ENCODE results near the gene LRRC10B. TPM values are rescaled to one million over a fixed set of nuclear protein-coding genes. Genes with fewer than 3 reads are reported as not detected.
A peak's percentile ranks its signal among the peaks of the same experiment; 100 is the strongest.

The LRRC10B gene
- total and polyA plus RNA-seq, 4 donors = 0.13 to 2.8 (median 1.1) TPM; not detected in 1

GRCh38 chr11:61481806-61482205, 26.7 kb upstream of the LRRC10B start:
- H3K27ac ChIP-seq (ENCODE audit: low read depth in 1 of 2, low read length in 2 of 2) = no peak overlapping the region
- no peaks in the 10 kb centered on the region for H3K27me3 ChIP-seq (ENCODE audit: control insufficient read depth in 1 of 2, insufficient read depth in 2 of 2, low read length in 1 of 2)
- no peaks in the 10 kb centered on the region for H3K36me3 ChIP-seq (ENCODE audit: control insufficient read depth in 1 of 2, insufficient read depth in 2 of 2, low read length in 1 of 2)
- DNase-seq = no peak
- no peaks in the 10 kb centered on the region for H3K9me3 ChIP-seq (ENCODE audit: control insufficient read depth, low read length)
- intact Hi-C loops (cut with DNase I) = loop anchor here (5.0 to 10.0 kb wide), 2 partner anchors 145 to 153 kb away; no protein-coding TSS in a partner anchor
- no peak for ATAC-seq (ENCODE audit: low FRiP score)
- no peak overlapping the region for H3K4me3 ChIP-seq (ENCODE audit: low read length in 2 of 2)
- WGBS, 2 donors = 58 to 64% methylated on average over 10 of the region's 10 CpGs
- no peaks in the 10 kb centered on the region for H3K4me1 ChIP-seq (ENCODE audit: control insufficient read depth in 1 of 2, insufficient read depth in 2 of 2, low read length in 2 of 2)

GRCh38 chr11:61482513-61482912, 26.0 kb upstream of the LRRC10B start:
- intact Hi-C loops (cut with DNase I) = loop anchor here (5.0 to 10.0 kb wide), 2 partner anchors 145 to 152 kb away; no protein-coding TSS in a partner anchor
- DNase-seq = no peak
- peak; percentile 26 for ATAC-seq (ENCODE audit: low FRiP score)
- Histone ChIP-seq H3K27ac (ENCODE audit: low read depth in 1 of 2, low read length in 2 of 2) (no peak overlapping the region), H3K4me3 (ENCODE audit: low read length in 2 of 2) (no peak overlapping the region), H3K4me1 (ENCODE audit: control insufficient read depth in 1 of 2, insufficient read depth in 2 of 2, low read length in 2 of 2) (no peaks in the 10 kb centered on the region), H3K36me3 (ENCODE audit: control insufficient read depth in 1 of 2, insufficient read depth in 2 of 2, low read length in 1 of 2) (no peaks in the 10 kb centered on the region), H3K9me3 (ENCODE audit: control insufficient read depth, low read length) (no peaks in the 10 kb centered on the region), H3K27me3 (ENCODE audit: control insufficient read depth in 1 of 2, insufficient read depth in 2 of 2, low read length in 1 of 2) (no peaks in the 10 kb centered on the region)
- 24 to 28% methylated on average over 7 of the region's 7 CpGs for WGBS, 2 donors

- no peaks in the 10 kb centered on the region for H3K9me3 ChIP-seq (ENCODE audit: control insufficient read depth, low read length)
- intact Hi-C loops (cut with DNase I) = loop anchor here (5.0 to 10.0 kb wide), 2 partner anchors 143 to 150 kb away; no protein-coding TSS in a partner anchor
- no peaks in the 10 kb centered on the region for H3K27me3 ChIP-seq (ENCODE audit: control insufficient read depth in 1 of 2, insufficient read depth in 2 of 2, low read length in 1 of 2)
- no peak for ATAC-seq (ENCODE audit: low FRiP score)
- no peaks in the 10 kb centered on the region for H3K4me1 ChIP-seq (ENCODE audit: control insufficient read depth in 1 of 2, insufficient read depth in 2 of 2, low read length in 2 of 2)
- no peak overlapping the region for H3K4me3 ChIP-seq (ENCODE audit: low read length in 2 of 2)
- H3K36me3 ChIP-seq (ENCODE audit: control insufficient read depth in 1 of 2, insufficient read depth in 2 of 2, low read length in 1 of 2) = no peaks in the 10 kb centered on the region
- no peak for DNase-seq
- 84 to 89% methylated on average over 11 of the region's 11 CpGs for WGBS, 2 donors
- H3K27ac ChIP-seq (ENCODE audit: low read depth in 1 of 2, low read length in 2 of 2) = no peak overlapping the region
These were observed 24.0 kb upstream of the LRRC10B start for GRCh38 chr11:61484541-61484940.

GRCh38 chr11:61485080-61485479, 23.5 kb upstream of the LRRC10B start:
- WGBS, 2 donors = 90 to 91% methylated on average over 11 of the region's 11 CpGs
- no peak for ATAC-seq (ENCODE audit: low FRiP score)

GRCh38 chr11:61486011-61486620, 22.4 kb upstream of the LRRC10B start:
- Histone ChIP-seq H3K9me3 (ENCODE audit: control insufficient read depth, low read length) (no peaks in the 10 kb centered on the region), H3K27ac (ENCODE audit: low read depth in 1 of 2, low read length in 2 of 2) (no peak overlapping the region), H3K4me1 (ENCODE audit: control insufficient read depth in 1 of 2, insufficient read depth in 2 of 2, low read length in 2 of 2) (no peaks in the 10 kb centered on the region), H3K4me3 (ENCODE audit: low read length in 2 of 2) (no peak overlapping the region), H3K36me3 (ENCODE audit: control insufficient read depth in 1 of 2, insufficient read depth in 2 of 2, low read length in 1 of 2) (no peaks in the 10 kb centered on the region), H3K27me3 (ENCODE audit: control insufficient read depth in 1 of 2, insufficient read depth in 2 of 2, low read length in 1 of 2) (no peaks in the 10 kb centered on the region)
- 87 to 96% methylated on average over 6 of the region's 6 CpGs for WGBS, 2 donors
- ATAC-seq (ENCODE audit: low FRiP score) = no peak
- intact Hi-C loops (cut with DNase I) = loop anchor here in 1 of 2 donors (10.0 kb wide), 1 partner anchor 149 kb away; no protein-coding TSS in a partner anchor
- DNase-seq = no peak

More at GRCh38 chr11:61485080-61485479, 23.5 kb upstream of the LRRC10B start:
- no peaks in the 10 kb centered on the region for H3K4me1 ChIP-seq (ENCODE audit: control insufficient read depth in 1 of 2, insufficient read depth in 2 of 2, low read length in 2 of 2)
- no peaks in the 10 kb centered on the region for H3K36me3 ChIP-seq (ENCODE audit: control insufficient read depth in 1 of 2, insufficient read depth in 2 of 2, low read length in 1 of 2)
- intact Hi-C loops (cut with DNase I) = loop anchor here in 1 of 2 donors (10.0 kb wide), 1 partner anchor 150 kb away; no protein-coding TSS in a partner anchor
- no peaks in the 10 kb centered on the region for H3K9me3 ChIP-seq (ENCODE audit: control insufficient read depth, low read length)
- H3K27me3 ChIP-seq (ENCODE audit: control insufficient read depth in 1 of 2, insufficient read depth in 2 of 2, low read length in 1 of 2) = no peaks in the 10 kb centered on the region
- no peak overlapping the region for H3K4me3 ChIP-seq (ENCODE audit: low read length in 2 of 2)
- DNase-seq = no peak
- H3K27ac ChIP-seq (ENCODE audit: low read depth in 1 of 2, low read length in 2 of 2) = no peak overlapping the region

GRCh38 chr11:61486779-61487178, 21.8 kb upstream of the LRRC10B start:
- no peak overlapping the region for H3K4me3 ChIP-seq (ENCODE audit: low read length in 2 of 2)
- H3K27me3 ChIP-seq (ENCODE audit: control insufficient read depth in 1 of 2, insufficient read depth in 2 of 2, low read length in 1 of 2) = no peaks in the 10 kb centered on the region
- no peak for ATAC-seq (ENCODE audit: low FRiP score)
- 91 to 92% methylated on average over 5 of the region's 5 CpGs for WGBS, 2 donors
- no peaks in the 10 kb centered on the region for H3K36me3 ChIP-seq (ENCODE audit: control insufficient read depth in 1 of 2, insufficient read depth in 2 of 2, low read length in 1 of 2)
- no peaks in the 10 kb centered on the region for H3K4me1 ChIP-seq (ENCODE audit: control insufficient read depth in 1 of 2, insufficient read depth in 2 of 2, low read length in 2 of 2)
- intact Hi-C loops (cut with DNase I) = loop anchor here in 1 of 2 donors (10.0 kb wide), 1 partner anchor 148 kb away; no protein-coding TSS in a partner anchor
- no peaks in the 10 kb centered on the region for H3K9me3 ChIP-seq (ENCODE audit: control insufficient read depth, low read length)
- H3K27ac ChIP-seq (ENCODE audit: low read depth in 1 of 2, low read length in 2 of 2) = no peak overlapping the region
- DNase-seq = no peak

GRCh38 chr11:61487342-61488025, 21.1 kb upstream of the LRRC10B start:
- ATAC-seq (ENCODE audit: low FRiP score) (no peak), DNase-seq (no peak)
- no peaks in the 10 kb centered on the region for H3K36me3 ChIP-seq (ENCODE audit: control insufficient read depth in 1 of 2, insufficient read depth in 2 of 2, low read length in 1 of 2)
- 97 to 99% methylated on average over 4 of the region's 4 CpGs for WGBS, 2 donors
- intact Hi-C loops (cut with DNase I) = loop anchor here in 1 of 2 donors (10.0 kb wide), 1 partner anchor 147 kb away; no protein-coding TSS in a partner anchor
- H3K27me3 ChIP-seq (ENCODE audit: control insufficient read depth in 1 of 2, insufficient read depth in 2 of 2, low read length in 1 of 2) = no peaks in the 10 kb centered on the region
- no peaks in the 10 kb centered on the region for H3K4me1 ChIP-seq (ENCODE audit: control insufficient read depth in 1 of 2, insufficient read depth in 2 of 2, low read length in 2 of 2)
- no peaks in the 10 kb centered on the region for H3K9me3 ChIP-seq (ENCODE audit: control insufficient read depth, low read length)
- H3K27ac ChIP-seq (ENCODE audit: low read depth in 1 of 2, low read length in 2 of 2) = no peak overlapping the region
- no peak overlapping the region for H3K4me3 ChIP-seq (ENCODE audit: low read length in 2 of 2)

- no peaks in the 10 kb centered on the region for H3K4me1 ChIP-seq (ENCODE audit: control insufficient read depth in 1 of 2, insufficient read depth in 2 of 2, low read length in 2 of 2)
- H3K9me3 ChIP-seq (ENCODE audit: control insufficient read depth, low read length) = no peaks in the 10 kb centered on the region
- H3K4me3 ChIP-seq (ENCODE audit: low read length in 2 of 2) = no peak overlapping the region
- DNase-seq = peak in 1 of 2 donors; percentile 69
- no peak overlapping the region for H3K27ac ChIP-seq (ENCODE audit: low read depth in 1 of 2, low read length in 2 of 2)
- 17 to 20% methylated on average over 18 to 19 of the region's 19 CpGs for WGBS, 2 donors
- peak; percentile 63 for ATAC-seq (ENCODE audit: low FRiP score)
- no peaks in the 10 kb centered on the region for H3K36me3 ChIP-seq (ENCODE audit: control insufficient read depth in 1 of 2, insufficient read depth in 2 of 2, low read length in 1 of 2)
- no peaks in the 10 kb centered on the region for H3K27me3 ChIP-seq (ENCODE audit: control insufficient read depth in 1 of 2, insufficient read depth in 2 of 2, low read length in 1 of 2)
- intact Hi-C loops (cut with DNase I) = loop anchor here in 1 of 2 donors (10.0 kb wide), 1 partner anchor 146 kb away; no protein-coding TSS in a partner anchor
These were observed 19.8 kb upstream of the LRRC10B start for GRCh38 chr11:61488651-61489291.
